ENCODE measurements around the gene GPS1.

GPS1 gene

DNA sequence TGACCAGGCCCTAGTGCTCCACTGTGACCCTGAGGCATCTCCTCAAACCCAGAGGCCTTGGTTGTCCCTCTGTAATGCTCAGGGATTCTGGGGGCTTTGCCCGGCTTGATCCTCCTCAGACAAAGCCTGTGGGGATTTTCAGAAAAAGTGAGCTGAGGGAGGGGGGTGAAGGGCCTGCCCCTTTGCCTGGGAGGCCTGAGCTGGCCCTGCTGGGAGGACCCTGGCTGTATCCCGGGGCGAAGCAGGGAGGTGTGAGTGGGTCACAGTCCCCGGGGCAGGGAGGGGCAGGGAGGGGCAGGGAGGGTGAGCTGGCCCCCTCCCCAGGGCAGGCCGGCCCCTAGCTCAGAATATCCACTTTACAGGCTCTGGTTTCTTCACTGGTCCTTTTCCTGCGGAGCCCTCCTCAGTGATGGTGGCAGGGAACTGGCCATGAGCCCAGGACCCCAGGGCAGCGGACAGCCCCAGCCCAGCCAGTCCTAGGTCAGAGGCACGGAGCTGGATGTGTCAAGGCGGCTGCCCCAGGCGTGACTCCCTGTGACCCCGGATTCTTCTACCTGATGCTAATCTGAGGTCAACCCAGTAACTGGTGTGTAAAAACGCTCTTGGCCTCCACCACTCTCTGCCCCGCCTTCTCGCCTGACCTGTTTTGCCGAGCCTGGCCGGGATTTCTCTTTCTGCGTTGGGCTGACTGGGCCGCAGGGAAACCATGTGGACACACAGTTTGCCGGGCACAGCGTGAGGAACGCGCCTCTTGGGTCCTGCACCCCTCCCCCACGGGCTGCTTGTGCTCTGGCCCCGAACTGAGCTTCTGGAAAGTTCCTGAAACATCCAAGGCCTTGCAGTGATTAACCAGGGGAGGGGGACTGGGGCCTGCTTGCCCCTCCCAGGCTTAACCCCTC is 52.1 kb downstream of the GPS1 start:
- DNase-seq (ENCODE audit: low read depth, low spot score) = no peak

DNA sequence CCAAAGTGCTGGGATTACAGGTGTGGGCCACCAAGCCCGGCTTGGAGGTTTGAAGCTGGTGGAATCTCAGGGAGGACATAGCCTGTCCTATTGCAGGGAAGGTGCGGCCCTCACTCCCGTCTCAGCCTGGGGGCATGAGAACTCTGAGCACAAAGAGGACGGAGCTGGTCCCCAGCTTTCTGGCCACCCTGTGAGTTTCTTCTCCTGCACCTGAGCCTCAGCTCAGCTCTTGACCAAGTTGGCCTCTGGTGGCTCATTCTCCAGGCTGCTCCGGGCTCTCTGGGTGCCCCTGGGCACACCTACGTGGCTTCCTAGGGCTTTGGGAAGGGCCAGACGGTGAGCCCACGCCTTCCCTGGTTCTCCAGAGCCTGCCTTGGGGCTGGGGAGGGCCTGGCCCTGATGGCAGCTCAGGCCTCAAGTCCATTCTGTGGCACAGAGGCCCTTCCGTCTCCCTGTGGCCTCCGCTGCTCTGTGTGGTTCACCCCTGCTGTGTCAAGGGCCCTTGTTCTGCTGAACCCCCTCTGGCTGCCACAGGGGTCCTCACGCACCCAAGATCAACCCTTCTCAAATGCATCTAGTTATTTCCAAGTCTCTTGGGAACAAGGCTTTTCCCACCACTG is 53.2 kb downstream of the GPS1 start:
- no peak for DNase-seq (ENCODE audit: low read depth, low spot score)

DNA sequence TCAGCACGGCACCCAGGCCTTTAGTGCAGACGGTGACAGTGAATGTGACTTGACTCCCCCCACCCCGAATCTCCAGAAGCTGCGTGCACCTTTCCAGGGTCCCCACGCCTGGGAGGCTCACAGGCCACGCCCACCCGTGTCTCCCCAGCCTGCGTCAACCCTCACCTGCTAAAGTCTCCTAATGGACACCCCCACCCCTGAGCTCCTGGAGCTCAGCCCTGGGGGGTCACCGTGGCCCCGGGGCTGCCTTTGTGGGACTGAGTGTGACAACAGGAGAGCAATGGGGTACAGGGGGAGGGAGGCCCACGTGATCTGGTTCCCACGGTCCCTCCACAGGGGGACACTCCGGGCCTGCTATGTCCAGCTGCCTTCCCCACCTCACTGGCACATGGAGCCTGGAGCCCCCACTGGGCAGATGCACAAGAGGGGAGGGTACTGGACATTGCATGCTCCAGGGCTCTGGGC is 53.8 kb downstream of the GPS1 start:
- no peak for DNase-seq (ENCODE audit: low read depth, low spot score)

DNA sequence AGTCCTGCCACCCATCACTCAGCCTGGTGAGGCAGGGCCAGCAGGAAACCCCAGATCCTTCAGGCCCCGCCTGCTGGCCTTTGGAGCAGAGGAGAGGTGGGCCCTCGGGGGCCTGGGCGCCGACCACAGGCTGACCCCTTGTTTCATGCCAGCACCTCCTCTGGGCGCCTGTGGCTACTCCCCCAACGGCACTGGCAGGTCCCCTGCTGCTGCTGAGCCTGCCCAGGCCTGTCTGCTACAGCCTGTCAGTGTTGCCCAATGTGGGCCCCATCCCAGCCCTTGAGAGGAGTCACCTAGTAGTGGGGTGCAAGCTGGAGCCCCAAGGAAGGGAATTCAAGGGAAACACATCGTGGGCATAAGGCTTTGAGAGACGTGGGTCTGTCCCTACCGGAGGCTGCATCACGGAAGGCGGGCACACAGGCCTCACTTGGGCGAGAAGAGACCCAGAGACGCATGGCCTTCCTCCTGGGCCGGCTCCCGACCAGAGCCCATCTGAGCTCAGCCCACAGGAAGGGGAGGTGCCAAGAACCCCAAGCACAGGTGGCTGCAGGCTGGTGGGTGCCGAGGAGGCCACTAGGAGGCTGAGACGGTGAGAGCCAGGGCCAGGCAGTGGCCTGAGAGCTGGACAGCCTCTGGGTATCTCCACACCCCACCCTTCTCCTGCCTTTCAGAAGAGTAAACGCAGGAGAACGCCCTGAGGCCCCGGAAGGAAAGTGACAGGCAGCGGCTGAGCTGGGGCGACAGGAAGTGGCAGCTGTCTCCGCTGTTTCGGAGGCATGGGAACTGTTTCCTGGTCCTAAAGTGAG is 54.4 kb downstream of the GPS1 start:
- no peak for DNase-seq (ENCODE audit: low read depth, low spot score)

DNA sequence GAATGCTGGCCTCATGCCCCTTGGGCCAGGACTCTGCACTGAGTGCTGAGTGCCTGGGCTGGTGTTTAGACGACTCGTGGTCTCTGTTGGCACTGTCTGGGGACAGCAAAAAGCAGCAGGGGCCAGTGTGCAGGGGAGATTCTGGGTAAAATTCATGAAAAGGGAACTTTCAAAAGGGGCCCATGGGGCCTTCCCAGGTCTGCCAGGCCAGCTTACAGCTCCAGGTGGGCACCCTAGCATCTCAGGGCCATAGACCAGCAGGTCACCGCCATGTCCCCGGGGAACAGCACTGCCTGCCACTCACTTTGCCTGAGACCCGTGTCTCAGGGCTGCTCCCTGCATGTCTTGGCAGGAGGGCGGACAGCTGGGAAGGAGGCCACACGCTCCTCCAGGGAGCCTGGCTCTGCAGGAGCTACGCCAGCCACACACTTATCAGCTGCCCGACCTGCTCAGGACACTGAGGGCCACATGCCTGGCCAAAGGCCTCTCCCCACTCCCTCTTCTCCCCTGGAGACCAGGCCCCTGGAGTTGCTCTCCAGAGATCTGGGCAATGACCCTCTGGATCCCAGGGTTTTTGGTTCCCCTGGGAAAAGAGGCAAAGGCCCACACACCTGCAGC is 55.1 kb downstream of the GPS1 start:
- DNase-seq (ENCODE audit: low read depth, low spot score) = no peak
